ENCODE data around the gene BACE1. TPM values are rescaled to one million over a fixed set of nuclear protein-coding genes. Genes with fewer than 3 reads are reported as not detected.
"Not testable (repeated sequence)": the region's sequence is repeated elsewhere in the genome, so short reads cannot be mapped to it uniquely, and the experiment has no call there.

BACE1 gene
- total and polyA plus RNA-seq, 7 experiments from 2014 or later, result 0.23 to 2.0 (median 0.34) TPM

GRCh38 chr11:117281869-117282268 lies 34.2 kb downstream of the BACE1 start:
- intact Hi-C loops (cut with micrococcal nuclease), result no loop called here
- POLR2A ChIA-PET, result no interaction called here
- no peak for ATAC-seq
- Mint-ChIP-seq H3K4me1 (peaks cover 3 to 13% (median 7%) of the 10 kb centered on the region in 7 donors), H3K4me3 (peak overlapping the region in 1 of 10 donors; percentile 13), H3K27me3 (no peaks in the 10 kb centered on the region), H3K27ac (no peak overlapping the region), H3K9me3 (no peaks in the 10 kb centered on the region), H3K36me3 (peaks cover 4 to 65% (median 34%) of the 10 kb centered on the region in 5 donors)
- no peaks in the 10 kb centered on the region for H3K27me3 ChIP-seq (ENCODE audit: control insufficient read depth in 2 of 2, insufficient read depth in 2 of 2, low read length in 2 of 2)
- peaks cover 0 to 60% (median 8%) of the 10 kb centered on the region in 3 experiments for H3K36me3 ChIP-seq (ENCODE audit: control insufficient read depth in 2 of 3, insufficient read depth in 3 of 3, low read length in 3 of 3)
- CTCF ChIA-PET, result no interaction called here
- no peaks in the 10 kb centered on the region for H3K9me3 ChIP-seq (ENCODE audit: control insufficient read depth in 2 of 3, low read length in 3 of 3)
- no peak overlapping the region for H3K27ac ChIP-seq (ENCODE audit: low read depth, low read length)
- no peak overlapping the region for H3K4me3 ChIP-seq (ENCODE audit: low read length)
- H3K4me1 ChIP-seq (ENCODE audit: control insufficient read depth in 2 of 2, insufficient read depth in 2 of 2, low read length in 2 of 2), result peaks cover 0 to 30% of the 10 kb centered on the region in 2 donors
- no peak for DNase-seq

DNA sequence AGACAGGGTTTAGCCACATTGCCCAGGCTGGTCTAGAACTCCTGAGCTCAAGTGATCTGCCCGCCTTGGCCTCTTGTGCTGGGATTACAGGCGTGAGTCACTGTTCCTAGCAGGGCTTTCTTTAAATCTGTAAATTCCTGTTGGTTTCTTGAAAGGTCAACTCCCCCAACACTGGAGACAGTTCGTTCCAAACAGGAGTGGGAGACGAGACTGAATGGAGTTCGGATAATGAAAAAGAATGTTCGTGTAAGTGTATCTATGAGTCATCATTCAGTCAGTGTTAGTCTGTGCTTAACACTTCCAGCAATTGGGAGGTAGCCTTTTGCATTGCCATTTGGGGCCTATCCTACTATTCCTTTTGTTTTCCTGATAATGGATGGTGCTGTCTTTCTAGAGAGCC lies 34.9 kb downstream of the BACE1 start:
- Mint-ChIP-seq H3K4me1 (peaks cover 3 to 13% (median 7%) of the 10 kb centered on the region in 7 donors), H3K4me3 (no peak overlapping the region), H3K27ac (no peak overlapping the region), H3K9me3 (no peaks in the 10 kb centered on the region), H3K36me3 (peaks cover 0 to 61% (median 28%) of the 10 kb centered on the region in 5 donors), H3K27me3 (no peaks in the 10 kb centered on the region)
- H3K4me1 ChIP-seq (ENCODE audit: control insufficient read depth in 2 of 2, insufficient read depth in 2 of 2, low read length in 2 of 2), result peaks cover 0 to 30% of the 10 kb centered on the region in 2 donors
- POLR2A ChIA-PET, result no interaction called here
- H3K27ac ChIP-seq (ENCODE audit: low read depth, low read length), result no peak overlapping the region
- H3K27me3 ChIP-seq (ENCODE audit: control insufficient read depth in 2 of 2, insufficient read depth in 2 of 2, low read length in 2 of 2), result no peaks in the 10 kb centered on the region
- no peaks in the 10 kb centered on the region for H3K9me3 ChIP-seq (ENCODE audit: control insufficient read depth in 2 of 3, low read length in 3 of 3)
- DNase-seq (no peak), ATAC-seq (no peak)
- H3K4me3 ChIP-seq (ENCODE audit: low read length), result no peak overlapping the region
- intact Hi-C loops (cut with micrococcal nuclease), result no loop called here
- peaks cover 0 to 60% (median 8%) of the 10 kb centered on the region in 3 experiments for H3K36me3 ChIP-seq (ENCODE audit: control insufficient read depth in 2 of 3, insufficient read depth in 3 of 3, low read length in 3 of 3)
- CTCF ChIA-PET, result no interaction called here

DNA sequence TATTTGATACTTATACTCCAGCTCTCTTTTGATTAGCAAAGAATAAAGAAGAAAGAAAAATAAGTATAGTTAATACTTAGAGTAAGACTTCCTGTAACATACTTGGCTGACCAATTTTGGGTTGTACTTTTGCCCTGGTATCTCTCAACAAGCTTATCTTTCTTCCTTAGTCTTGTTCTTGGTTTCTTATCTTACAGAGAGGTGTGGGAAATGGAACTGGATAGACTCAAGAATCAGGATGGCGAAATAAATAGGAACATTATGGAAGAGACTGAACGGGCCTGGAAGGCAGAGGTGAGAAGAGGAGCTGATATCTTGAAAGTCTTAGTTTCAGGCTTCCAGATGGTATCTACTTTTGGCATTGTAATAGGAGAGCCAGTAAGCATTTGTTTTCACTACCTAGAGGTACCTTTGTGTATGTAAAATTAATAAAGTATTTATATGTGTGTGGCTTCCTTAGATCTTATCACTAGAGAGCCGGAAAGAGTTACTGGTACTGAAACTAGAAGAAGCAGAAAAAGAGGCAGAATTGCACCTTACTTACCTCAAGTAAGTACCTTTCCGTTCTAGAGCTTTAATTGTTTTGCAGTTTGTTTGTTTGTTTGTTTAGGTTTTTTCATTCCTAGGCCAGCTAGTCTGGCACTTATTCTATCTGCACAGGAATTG lies 36.2 kb downstream of the BACE1 start:
- H3K27me3 ChIP-seq (ENCODE audit: control insufficient read depth in 2 of 2, insufficient read depth in 2 of 2, low read length in 2 of 2), result no peaks in the 10 kb centered on the region
- CTCF ChIA-PET, result interaction anchor here (0.5 to 0.6 kb wide), 2 partner anchors 53 to 141 kb away, joined by 3 read pairs; no protein-coding TSS in a partner anchor
- intact Hi-C loops (cut with micrococcal nuclease), result no loop called here
- Mint-ChIP-seq H3K27me3 (no peaks in the 10 kb centered on the region), H3K4me3 (peak overlapping the region in 3 of 10 donors; percentile 3 to 57 (median 18)), H3K4me1 (peaks cover 5 to 13% (median 8%) of the 10 kb centered on the region in 7 donors), H3K27ac (peak overlapping the region in 7 of 9 donors; percentile 12 to 92 (median 78)), H3K36me3 (peaks cover 7 to 59% (median 30%) of the 10 kb centered on the region in 5 donors), H3K9me3 (no peaks in the 10 kb centered on the region)
- no peak for DNase-seq
- peak overlapping the region; percentile 36 for H3K4me3 ChIP-seq (ENCODE audit: low read length)
- H3K36me3 ChIP-seq (ENCODE audit: control insufficient read depth in 2 of 3, insufficient read depth in 3 of 3, low read length in 3 of 3), result peaks cover 0 to 50% (median 8%) of the 10 kb centered on the region in 3 experiments
- POLR2A ChIA-PET, result no interaction called here
- no peak overlapping the region for H3K27ac ChIP-seq (ENCODE audit: low read depth, low read length)
- H3K9me3 ChIP-seq (ENCODE audit: control insufficient read depth in 2 of 3, low read length in 3 of 3), result no peaks in the 10 kb centered on the region
- peak; percentile 27 for ATAC-seq
- peaks cover 0 to 42% of the 10 kb centered on the region in 2 donors for H3K4me1 ChIP-seq (ENCODE audit: control insufficient read depth in 2 of 2, insufficient read depth in 2 of 2, low read length in 2 of 2)

DNA sequence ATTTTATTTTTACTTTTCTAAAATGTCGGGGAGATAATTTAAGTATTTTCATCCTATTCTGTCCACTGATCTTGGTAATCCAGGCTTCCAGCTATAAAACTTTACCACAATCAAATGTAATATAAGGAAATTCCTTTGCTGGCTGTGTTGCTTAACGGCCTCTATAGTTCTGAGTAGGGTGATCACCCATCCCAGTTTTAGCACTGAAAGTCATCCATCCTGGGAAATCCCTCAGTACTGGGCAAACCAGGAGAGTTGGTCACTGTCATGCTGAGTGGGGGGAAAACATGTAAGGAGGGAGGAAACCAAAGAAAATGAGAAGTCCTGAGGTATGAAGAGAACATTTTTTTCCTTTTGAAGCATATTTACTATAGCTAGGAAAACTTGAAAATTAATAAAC lies 37.7 kb downstream of the BACE1 start:
- Mint-ChIP-seq H3K27ac (peak overlapping the region in 1 of 9 donors; percentile 12), H3K4me3 (no peak overlapping the region), H3K4me1 (peaks cover 5 to 13% (median 8%) of the 10 kb centered on the region in 7 donors), H3K9me3 (peaks cover 0 to 4% (median 0%) of the 10 kb centered on the region in 11 donors), H3K36me3 (peaks cover 11 to 60% (median 37%) of the 10 kb centered on the region in 5 donors), H3K27me3 (no peaks in the 10 kb centered on the region)
- DNase-seq, result no peak
- Histone ChIP-seq H3K4me1 (ENCODE audit: control insufficient read depth in 2 of 2, insufficient read depth in 2 of 2, low read length in 2 of 2) (peaks cover 0 to 47% of the 10 kb centered on the region in 2 donors), H3K27me3 (ENCODE audit: control insufficient read depth in 2 of 2, insufficient read depth in 2 of 2, low read length in 2 of 2) (no peaks in the 10 kb centered on the region), H3K4me3 (ENCODE audit: low read length) (no peak overlapping the region), H3K36me3 (ENCODE audit: control insufficient read depth in 2 of 3, insufficient read depth in 3 of 3, low read length in 3 of 3) (peaks cover 0 to 36% (median 8%) of the 10 kb centered on the region in 3 experiments), H3K27ac (ENCODE audit: low read depth, low read length) (no peak overlapping the region), H3K9me3 (ENCODE audit: control insufficient read depth in 2 of 3, low read length in 3 of 3) (no peaks in the 10 kb centered on the region)
- ChIA-PET CTCF (no interaction called here), POLR2A (no interaction called here)
- intact Hi-C loops (cut with micrococcal nuclease), result no loop called here
- ATAC-seq, result no peak

DNA sequence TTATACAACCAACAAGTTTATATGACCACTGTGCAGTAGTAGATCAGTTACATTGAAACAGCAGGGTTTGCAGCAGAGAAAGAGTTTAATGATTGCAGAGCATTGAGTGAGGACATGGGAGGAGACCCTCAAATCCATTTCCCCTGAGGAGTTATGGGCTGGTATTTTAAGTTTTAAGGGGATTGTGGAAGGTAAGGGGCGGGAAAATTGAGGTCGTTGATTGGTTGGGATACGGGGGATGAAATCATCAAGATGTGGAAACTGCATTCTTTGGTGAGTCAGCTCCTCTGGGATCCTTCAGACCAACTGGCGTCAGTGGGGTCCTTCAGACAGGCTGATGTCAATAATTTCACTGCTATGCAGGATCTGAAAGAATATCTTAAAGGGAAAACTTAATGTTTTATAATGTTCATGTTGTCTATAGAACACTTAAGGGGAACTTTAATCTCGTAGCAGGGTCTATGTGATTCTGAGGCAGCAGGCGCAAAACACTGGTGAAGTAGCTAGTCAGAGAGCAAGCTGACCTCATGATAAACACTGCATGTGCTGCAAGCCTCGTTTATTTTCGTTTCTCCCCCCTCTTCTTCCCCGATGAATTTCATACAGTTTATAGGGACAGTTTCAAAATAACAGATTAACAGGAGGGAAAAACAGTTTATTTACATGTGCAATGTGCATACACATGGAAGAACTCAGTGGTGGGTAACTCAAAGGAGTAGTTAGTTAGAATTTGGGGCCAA lies 42.3 kb downstream of the BACE1 start:
- intact Hi-C loops (cut with micrococcal nuclease), result no loop called here
- no peak overlapping the region for H3K4me3 Mint-ChIP-seq
- no peak overlapping the region for H3K27ac ChIP-seq (ENCODE audit: low read depth, low read length)
- no peaks in the 10 kb centered on the region for H3K9me3 ChIP-seq (ENCODE audit: control insufficient read depth in 2 of 3, low read length in 3 of 3)
- H3K36me3 ChIP-seq (ENCODE audit: control insufficient read depth in 2 of 3, insufficient read depth in 3 of 3, low read length in 3 of 3), result peaks cover 0 to 6% (median 0%) of the 10 kb centered on the region in 3 experiments
- POLR2A ChIA-PET, result interaction anchor here (0.6 kb wide), 1 partner anchor 365 kb away, joined by 3 read pairs; no protein-coding TSS in a partner anchor
- H3K4me1 Mint-ChIP-seq, result peaks cover 0 to 7% (median 0%) of the 10 kb centered on the region in 7 donors
- ATAC-seq, result no peak
- peaks cover 0 to 20% of the 10 kb centered on the region in 2 donors for H3K4me1 ChIP-seq (ENCODE audit: control insufficient read depth in 2 of 2, insufficient read depth in 2 of 2, low read length in 2 of 2)
- peaks cover 0 to 4% (median 0%) of the 10 kb centered on the region in 11 donors for H3K9me3 Mint-ChIP-seq
- H3K27ac Mint-ChIP-seq, result no peak overlapping the region
- H3K27me3 ChIP-seq (ENCODE audit: control insufficient read depth in 2 of 2, insufficient read depth in 2 of 2, low read length in 2 of 2), result no peaks in the 10 kb centered on the region
- CTCF ChIA-PET, result interaction anchor here (0.6 to 0.7 kb wide), 2 partner anchors 107 to 438 kb away, joined by 3 to 4 read pairs; no protein-coding TSS in a partner anchor
- no peak overlapping the region for H3K4me3 ChIP-seq (ENCODE audit: low read length)
- no peak for DNase-seq
- H3K36me3 Mint-ChIP-seq, result peaks cover 9 to 51% (median 36%) of the 10 kb centered on the region in 5 donors
- no peaks in the 10 kb centered on the region for H3K27me3 Mint-ChIP-seq

DNA sequence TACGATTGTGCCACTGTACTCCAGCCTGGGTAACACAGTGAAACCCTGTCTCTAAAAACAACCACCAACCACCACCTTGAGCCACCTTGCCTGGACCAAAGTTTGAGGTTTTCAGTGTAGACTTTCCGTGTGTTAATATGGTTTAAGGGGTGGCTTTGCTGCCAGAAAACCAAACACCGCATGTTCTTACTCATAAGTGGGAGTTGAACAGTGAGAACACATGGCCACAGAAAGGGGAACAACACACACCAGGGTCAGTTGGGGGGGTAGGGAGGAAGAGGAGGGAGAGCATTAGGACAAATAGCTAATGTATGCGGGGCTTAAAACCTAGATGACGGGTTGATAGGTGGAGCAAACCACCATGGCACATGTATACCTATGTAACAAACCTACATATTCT lies 43.9 kb downstream of the BACE1 start:
- H3K27me3 ChIP-seq (ENCODE audit: control insufficient read depth in 2 of 2, insufficient read depth in 2 of 2, low read length in 2 of 2); H3K36me3 ChIP-seq (ENCODE audit: control insufficient read depth in 2 of 3, insufficient read depth in 3 of 3, low read length in 3 of 3); POLR2A ChIA-PET; H3K4me3 Mint-ChIP-seq; H3K27ac Mint-ChIP-seq; H3K27ac ChIP-seq (ENCODE audit: low read depth, low read length); H3K4me3 ChIP-seq (ENCODE audit: low read length); CTCF ChIA-PET; H3K9me3 ChIP-seq (ENCODE audit: control insufficient read depth in 2 of 3, low read length in 3 of 3); H3K9me3 Mint-ChIP-seq; H3K4me1 Mint-ChIP-seq; H3K27me3 Mint-ChIP-seq; DNase-seq; intact Hi-C loops (cut with micrococcal nuclease); ATAC-seq: not testable (repeated sequence)
- H3K4me1 ChIP-seq (ENCODE audit: control insufficient read depth in 2 of 2, insufficient read depth in 2 of 2, low read length in 2 of 2), result peaks cover 0 to 17% of the 10 kb centered on the region in 2 donors
- peaks cover 9 to 59% (median 40%) of the 10 kb centered on the region in 5 donors for H3K36me3 Mint-ChIP-seq
